GM06990 (cell line): Measurements from ENCODE around the gene MAP3K9.

ENCODE experiments used
- DNase-seq: peaks from one replicate; pipeline ENCODE4 v3.0.0-alpha.2; 2011; ENCODE audit not compliant: insufficient read length; ENCODE audit errors: extremely low read depth
- H3K27me3 ChIP-seq: replicated peaks from 2 replicates; pipeline ENCODE4 v1.6.0; 2011; ENCODE audit warnings: low read length; ENCODE audit not compliant: control insufficient read depth, insufficient read depth
- H3K36me3 ChIP-seq: 2 replicates; pipeline ENCODE4 v1.5.1; 2011; ENCODE audit warnings: low read length; ENCODE audit not compliant: control insufficient read depth, insufficient read depth
- H3K4me3 ChIP-seq: replicated peaks from 2 replicates; pipeline ENCODE4 v1.5.1; 2011; ENCODE audit warnings: low read depth, mild to moderate bottlenecking, control low read depth, low read length
- TF ChIP-seq, protein P1 (sequence below): IDR thresholded peaks from 2 replicates; pipeline ENCODE4 v1.5.1; 2011; ENCODE audit warnings: low read length, control low read depth, mild to moderate bottlenecking, inconsistent platforms; ENCODE audit not compliant: insufficient read depth, poor library complexity, severe bottlenecking

The MAP3K9 gene

GRCh38 chr14:70699646-70700045 is 109.7 kb downstream of the MAP3K9 start:
- H3K36me3 ChIP-seq: no peaks in the 10 kb centered on the region
- no peak overlapping the region for H3K4me3 ChIP-seq
- H3K27me3 ChIP-seq: no peaks in the 10 kb centered on the region
- DNase-seq: no peak
- TF ChIP-seq, protein P1, sequence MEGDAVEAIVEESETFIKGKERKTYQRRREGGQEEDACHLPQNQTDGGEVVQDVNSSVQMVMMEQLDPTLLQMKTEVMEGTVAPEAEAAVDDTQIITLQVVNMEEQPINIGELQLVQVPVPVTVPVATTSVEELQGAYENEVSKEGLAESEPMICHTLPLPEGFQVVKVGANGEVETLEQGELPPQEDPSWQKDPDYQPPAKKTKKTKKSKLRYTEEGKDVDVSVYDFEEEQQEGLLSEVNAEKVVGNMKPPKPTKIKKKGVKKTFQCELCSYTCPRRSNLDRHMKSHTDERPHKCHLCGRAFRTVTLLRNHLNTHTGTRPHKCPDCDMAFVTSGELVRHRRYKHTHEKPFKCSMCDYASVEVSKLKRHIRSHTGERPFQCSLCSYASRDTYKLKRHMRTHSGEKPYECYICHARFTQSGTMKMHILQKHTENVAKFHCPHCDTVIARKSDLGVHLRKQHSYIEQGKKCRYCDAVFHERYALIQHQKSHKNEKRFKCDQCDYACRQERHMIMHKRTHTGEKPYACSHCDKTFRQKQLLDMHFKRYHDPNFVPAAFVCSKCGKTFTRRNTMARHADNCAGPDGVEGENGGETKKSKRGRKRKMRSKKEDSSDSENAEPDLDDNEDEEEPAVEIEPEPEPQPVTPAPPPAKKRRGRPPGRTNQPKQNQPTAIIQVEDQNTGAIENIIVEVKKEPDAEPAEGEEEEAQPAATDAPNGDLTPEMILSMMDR: no peak

- DNase-seq: no peak
- no peaks in the 10 kb centered on the region for H3K27me3 ChIP-seq
Measured at GRCh38 chr14:70698288-70698687, 111.0 kb downstream of the MAP3K9 start.

DNA sequence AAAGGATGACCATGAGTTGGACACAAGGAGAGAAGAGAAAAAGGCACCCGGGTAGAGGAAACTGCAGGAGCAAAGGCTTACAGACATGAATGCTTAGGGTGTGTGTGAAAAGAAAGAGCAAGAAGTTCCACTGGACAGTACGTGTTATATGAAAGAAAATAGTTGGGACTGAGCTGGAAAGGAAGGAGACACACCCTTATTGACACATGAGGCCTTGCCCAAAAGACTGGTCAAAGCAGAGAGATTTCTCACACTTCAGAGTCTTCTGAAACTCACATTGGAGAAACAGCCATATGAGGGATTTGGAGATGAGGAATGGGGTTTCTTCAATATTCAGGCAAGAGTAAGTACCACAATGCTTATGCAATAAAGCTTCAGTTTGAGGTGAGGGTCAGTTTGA is 111.6 kb downstream of the MAP3K9 start:
- Histone ChIP-seq H3K27me3 (no peaks in the 10 kb centered on the region), H3K4me3 (no peak overlapping the region), H3K36me3 (no peaks in the 10 kb centered on the region)
- TF ChIP-seq, protein P1: no peak
- no peak for DNase-seq

More at GRCh38 chr14:70698288-70698687, 111.0 kb downstream of the MAP3K9 start:
- Histone ChIP-seq H3K4me3 (no peak overlapping the region), H3K36me3 (no peaks in the 10 kb centered on the region)
- TF ChIP-seq, protein P1: no peak

GRCh38 chr14:70696026-70696425 is 113.3 kb downstream of the MAP3K9 start:
- Histone ChIP-seq H3K4me3 (no peak overlapping the region), H3K27me3 (no peaks in the 10 kb centered on the region), H3K36me3 (no peaks in the 10 kb centered on the region)
- TF ChIP-seq, protein P1: no peak
- DNase-seq: no peak

DNA sequence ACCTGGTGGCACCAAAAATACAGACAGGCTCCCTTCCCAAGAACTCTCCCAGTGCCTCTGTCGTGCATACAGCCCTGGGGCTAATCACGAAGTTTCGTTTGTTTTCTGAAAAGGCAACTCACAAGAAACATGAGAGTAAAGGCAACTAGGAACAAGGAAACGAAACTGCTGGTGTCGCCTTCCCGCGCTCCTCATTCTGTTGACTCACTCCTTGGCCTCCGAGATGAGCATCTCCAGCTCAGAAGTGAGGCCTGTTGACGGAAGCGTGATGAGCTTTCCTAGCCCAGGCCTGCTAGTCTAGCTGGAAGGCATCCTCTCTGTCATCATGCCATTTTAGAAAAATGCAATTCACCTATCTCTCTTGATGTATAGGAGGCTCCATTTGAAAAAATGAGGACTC is 117.1 kb downstream of the MAP3K9 start:
- Histone ChIP-seq H3K36me3 (no peaks in the 10 kb centered on the region), H3K4me3 (no peak overlapping the region), H3K27me3 (no peaks in the 10 kb centered on the region)
- TF ChIP-seq, protein P1: no peak
- DNase-seq: no peak
